A673 (cell line): ENCODE measurements around the gene HSPA1A. TPM values are rescaled to one million over a fixed set of nuclear protein-coding genes. Genes with fewer than 3 reads are reported as not detected.

Experiments
- BruUV-seq: library from RNA; stranded (reverse); fragments of 400-500 nt; replicated peaks from 2 replicates; lab custom pipeline; 2021; lab: Mats Ljungman, UMichigan
- CTCF ChIA-PET: fragments of 300-600 bp; sonication (Branson Sonifier 250); formaldehyde crosslinking; loops from one replicate; lab custom pipeline; 2022; ENCODE audit warnings: antibody characterized with exemption; lab: Charles Lee
- POLR2A ChIA-PET: fragments of 300-600 bp; sonication (Branson Sonifier 250); formaldehyde crosslinking; loops from one replicate; lab custom pipeline; 2022; ENCODE audit warnings: antibody characterized with exemption; ENCODE audit not compliant: low non-redundant PET; lab: Charles Lee
- DNase-seq: peaks from one replicate; pipeline ENCODE4 v3.0.0-alpha.2; 2015; ENCODE audit warnings: low spot score
- H3K27ac ChIP-seq: fragments of 200-600 bp; sonication (generic); 2 replicates; pipeline ENCODE4 v1.5.1; 2016; ENCODE audit warnings: mixed run types, low read depth, mild to moderate bottlenecking, mixed read lengths, antibody characterized with exemption, low read length; ENCODE audit not compliant: poor library complexity, severe bottlenecking
- H3K27me3 ChIP-seq: fragments of 200-600 bp; sonication (generic); replicated peaks from 2 replicates; pipeline ENCODE4 v1.6.1; 2017; ENCODE audit warnings: mixed run types, low read depth, mild to moderate bottlenecking, mixed read lengths, antibody characterized with exemption, low read length; ENCODE audit not compliant: insufficient read depth, poor library complexity
- H3K36me3 ChIP-seq: fragments of 200-600 bp; sonication (generic); 2 replicates; pipeline ENCODE4 v1.6.1; 2016; ENCODE audit warnings: mixed run types, mild to moderate bottlenecking, mixed read lengths, antibody characterized with exemption, low read length; ENCODE audit not compliant: insufficient read depth, poor library complexity, severe bottlenecking
- H3K4me1 ChIP-seq: fragments of 200-600 bp; sonication (generic); 2 replicates; pipeline ENCODE4 v1.6.1; 2017; ENCODE audit warnings: mixed run types, mild to moderate bottlenecking, mixed read lengths, antibody characterized with exemption, low read length; ENCODE audit not compliant: insufficient read depth, poor library complexity, severe bottlenecking
- H3K4me3 ChIP-seq: fragments of 200-600 bp; sonication (generic); 2 replicates; pipeline ENCODE4 v1.5.1; 2016; ENCODE audit warnings: low read depth, mixed run types, mild to moderate bottlenecking, mixed read lengths, low read length; ENCODE audit not compliant: poor library complexity, severe bottlenecking
- H3K9me3 ChIP-seq: fragments of 200-600 bp; sonication (generic); 2 replicates; pipeline ENCODE4 v1.6.1; 2016; ENCODE audit warnings: mixed run types, low read depth, mild to moderate bottlenecking, mixed read lengths, antibody characterized with exemption, low read length; ENCODE audit not compliant: poor library complexity, severe bottlenecking
- CTCF ChIP-seq: fragments of 300-800, 200-600 bp; sonication (generic); conservative IDR thresholded peaks from 2 replicates; pipeline ENCODE4 v1.5.1; 2017; ENCODE audit warnings: low read depth, mild to moderate bottlenecking, antibody characterized with exemption, low read length, moderate library complexity, mixed read lengths
- EZH2 ChIP-seq: fragments of 200-600 bp; sonication (generic); IDR thresholded peaks from 2 replicates; pipeline ENCODE4 v1.6.1; 2017; ENCODE audit warnings: borderline replicate concordance, low read depth, mild to moderate bottlenecking, mixed read lengths, antibody characterized with exemption, low read length; ENCODE audit not compliant: poor library complexity, severe bottlenecking
- intact Hi-C: fragments of 100-400 bp; cut with micrococcal nuclease; formaldehyde crosslinking; loops from one replicate; pipeline ENCODE4 v1.10.0; 2022; ENCODE audit not compliant: unreplicated experiment
- total RNA-seq: library from RNA; stranded (reverse); gene quantifications from 2 replicates; pipeline ENCODE4 v1.2.3, GENCODE V29; 2021

HSPA1A gene
- total RNA-seq, 1 experiment from 2014 or later = 129 TPM

DNA sequence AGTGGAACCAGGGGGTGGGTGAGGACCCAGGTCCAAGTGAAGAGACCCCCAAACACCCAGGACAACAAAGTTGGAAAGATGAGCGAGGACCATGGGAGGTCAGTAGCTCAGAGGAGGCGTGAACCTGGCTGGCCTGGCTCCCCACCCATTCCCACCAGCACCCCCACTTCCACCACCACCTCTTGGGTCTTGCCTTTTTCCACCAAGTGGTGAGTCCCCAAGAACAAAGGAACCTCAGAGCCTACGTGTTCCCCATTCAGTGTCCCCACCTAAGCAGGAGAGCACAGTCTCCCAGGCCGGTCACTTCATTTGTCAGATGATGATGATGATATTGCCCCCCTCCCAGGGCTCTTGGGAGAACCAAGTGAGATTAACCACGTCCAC is 37.7 kb upstream of the HSPA1A start:
- H3K27me3 ChIP-seq = no peaks in the 10 kb centered on the region
- CTCF ChIA-PET = interaction anchor here (0.6 kb wide), 1 partner anchor 64 kb away, joined by 3 read pairs; no protein-coding TSS in a partner anchor
- no peak for TF ChIP-seq CTCF
- H3K36me3 ChIP-seq = peaks cover 48% of the 10 kb centered on the region
- BruUV-seq = no TSS peak
- DNase-seq = no peak
- no peak overlapping the region for H3K4me3 ChIP-seq
- peaks cover 11% of the 10 kb centered on the region for H3K4me1 ChIP-seq
- no peaks in the 10 kb centered on the region for H3K9me3 ChIP-seq
- POLR2A ChIA-PET = no interaction called here
- intact Hi-C loops = no loop called here
- H3K27ac ChIP-seq = no peak overlapping the region

DNA sequence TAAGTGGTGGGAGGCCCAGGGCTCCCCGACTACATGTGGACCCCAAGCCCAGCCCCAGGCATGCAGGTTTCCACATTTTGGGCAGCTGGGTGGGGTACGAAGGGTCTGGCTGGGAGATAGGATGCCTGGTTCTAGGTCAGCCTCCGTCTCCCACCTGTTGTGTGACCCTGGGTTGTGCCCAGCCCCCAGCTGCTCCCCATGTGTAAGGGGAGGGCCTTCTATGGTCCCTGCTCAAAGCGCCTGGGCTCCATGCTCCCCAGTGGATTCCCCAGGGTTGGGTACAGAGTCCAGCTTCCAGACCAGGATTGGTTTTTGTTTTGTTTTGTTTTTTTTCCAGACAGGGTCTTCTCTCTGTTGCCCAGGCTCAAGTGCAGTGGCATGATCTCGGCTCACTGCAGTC is 37.1 kb upstream of the HSPA1A start:
- peaks cover 11% of the 10 kb centered on the region for H3K4me1 ChIP-seq
- DNase-seq = no peak
- ChIA-PET POLR2A (no interaction called here), CTCF (interaction anchor here (0.6 kb wide), 1 partner anchor 64 kb away, joined by 3 read pairs; no protein-coding TSS in a partner anchor)
- no peaks in the 10 kb centered on the region for H3K9me3 ChIP-seq
- peaks cover 52% of the 10 kb centered on the region for H3K36me3 ChIP-seq
- no peak overlapping the region for H3K27ac ChIP-seq
- H3K27me3 ChIP-seq = no peaks in the 10 kb centered on the region
- TF ChIP-seq EZH2 = no peak
- TF ChIP-seq CTCF = no peak
- H3K4me3 ChIP-seq = no peak overlapping the region
- intact Hi-C loops = no loop called here
- no TSS peak for BruUV-seq

GRCh38 chr6:31778999-31779885 is 36.1 kb upstream of the HSPA1A start:
- no TSS peak for BruUV-seq
- no peak for TF ChIP-seq CTCF
- TF ChIP-seq EZH2 = no peak
- intact Hi-C loops = no loop called here
- ChIA-PET POLR2A (no interaction called here), CTCF (no interaction called here)
- Histone ChIP-seq H3K36me3 (peaks cover 58% of the 10 kb centered on the region), H3K9me3 (no peaks in the 10 kb centered on the region), H3K27me3 (no peaks in the 10 kb centered on the region), H3K4me1 (peaks cover 11% of the 10 kb centered on the region), H3K27ac (no peak overlapping the region), H3K4me3 (no peak overlapping the region)
- DNase-seq = no peak
